HG02981 (cell line): ENCODE data around the gene KRT13.

Source experiments
- ATAC-seq: cut with Tn5 transposase; IDR thresholded peaks from one replicate; pipeline ENCODE4 v1.9.1; 2021; ENCODE audit warnings: mild to moderate bottlenecking, moderate library complexity; ENCODE audit not compliant: unreplicated experiment

Gene KRT13

DNA sequence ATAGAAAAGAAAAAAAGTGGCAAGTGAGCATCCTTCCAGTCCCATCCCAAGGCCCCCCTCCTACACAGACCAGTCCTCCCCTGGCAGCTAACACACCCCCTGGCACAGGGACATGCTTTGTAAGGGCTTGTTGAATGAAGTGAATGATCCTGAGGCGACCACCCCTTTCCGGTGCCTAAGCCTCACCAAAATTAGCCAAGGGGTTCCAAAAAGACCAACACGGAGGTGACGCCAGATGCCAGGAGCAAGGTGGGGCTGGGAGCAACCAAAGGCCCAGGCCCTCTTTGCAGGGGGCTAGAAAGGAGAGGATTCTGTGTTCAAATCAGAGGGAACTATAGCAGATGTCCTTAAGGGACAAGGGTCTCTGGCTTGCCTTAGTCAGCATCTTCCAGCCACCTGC lies 30.0 kb downstream of the KRT13 start:
- no peak for ATAC-seq

DNA sequence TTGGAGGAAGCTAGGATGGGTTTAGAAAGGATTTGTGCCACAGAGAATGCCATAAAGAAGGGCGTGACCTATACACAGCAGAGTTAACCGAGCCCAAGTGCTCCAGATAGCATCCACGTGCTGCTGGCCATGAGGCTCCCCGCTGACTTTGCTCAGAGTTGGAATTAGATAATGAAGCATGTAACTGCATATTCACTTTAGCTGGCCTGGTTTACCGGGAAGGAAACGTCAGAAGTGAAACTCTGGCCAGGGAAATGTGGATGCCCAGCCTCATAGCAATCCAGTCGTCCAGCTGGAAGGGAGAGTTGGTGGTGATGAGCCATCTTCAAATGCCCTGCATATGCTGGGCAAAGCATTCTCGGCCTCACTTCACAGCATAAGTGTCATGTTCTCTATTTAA lies 30.5 kb downstream of the KRT13 start:
- ATAC-seq = no peak

DNA sequence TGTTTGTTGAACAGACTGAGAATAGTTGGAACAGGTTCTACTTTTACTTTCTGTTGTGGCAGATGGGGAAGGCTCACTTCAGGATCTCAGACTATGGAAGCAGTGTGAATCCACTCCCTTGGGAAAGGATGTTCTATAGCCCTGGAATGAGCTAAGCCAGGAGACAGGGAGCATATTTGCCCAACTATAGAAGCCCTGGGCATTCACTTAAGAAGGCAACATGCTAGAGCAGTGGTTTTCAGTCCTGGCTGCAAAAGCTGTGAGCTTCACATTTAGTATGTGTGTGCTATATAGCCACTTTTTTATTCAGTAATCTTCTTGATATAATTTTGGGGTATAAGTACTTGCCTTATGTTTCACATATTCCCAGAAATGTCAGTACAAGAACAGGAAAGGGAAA lies 37.1 kb downstream of the KRT13 start:
- ATAC-seq = no peak

DNA sequence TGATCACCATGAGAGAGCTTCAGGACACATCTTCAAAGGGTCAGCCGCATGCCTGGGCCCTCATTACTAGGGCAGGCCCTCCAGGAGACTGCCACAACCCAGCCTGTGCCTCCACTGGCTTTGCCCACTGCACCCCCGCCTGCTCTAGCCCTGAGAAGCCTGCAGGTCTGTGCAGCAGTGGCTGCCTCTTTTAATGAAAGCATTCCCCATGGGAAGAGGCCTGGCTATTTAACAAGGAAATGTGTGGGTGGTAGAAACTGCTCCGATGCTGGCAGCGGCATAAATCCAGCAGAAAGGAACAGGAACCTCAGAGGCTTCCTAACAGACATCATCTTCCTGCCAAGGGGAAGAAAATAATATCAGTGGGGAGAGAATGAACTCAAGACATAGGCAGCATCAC lies 37.9 kb downstream of the KRT13 start:
- no peak for ATAC-seq

DNA sequence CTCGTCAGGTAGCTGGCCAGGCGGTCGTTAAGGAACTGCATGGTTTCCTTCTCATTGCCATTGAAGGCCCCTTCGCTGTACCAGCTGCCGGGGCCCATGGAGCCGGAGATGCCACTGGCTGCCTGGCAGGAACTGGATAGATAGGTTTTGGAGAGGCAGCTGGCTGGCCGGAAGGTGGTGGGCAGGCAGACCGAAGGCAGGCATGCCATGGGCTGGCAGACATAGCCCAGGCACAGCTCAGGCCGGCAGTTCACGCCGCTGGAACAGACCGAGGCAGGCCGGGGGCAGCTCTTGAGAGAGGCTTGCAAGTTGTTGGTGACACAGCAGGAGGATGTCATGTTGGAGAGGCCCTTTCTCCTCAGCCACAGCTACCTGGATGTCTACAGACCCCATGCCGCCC lies 38.4 kb downstream of the KRT13 start, which contains the start of gene KRT32:
KRT32 (minus strand) TSS at position 399 of the 400 bp plus-strand sequence; CDS start at position 338, 61 bp downstream.
- ATAC-seq = no peak

DNA sequence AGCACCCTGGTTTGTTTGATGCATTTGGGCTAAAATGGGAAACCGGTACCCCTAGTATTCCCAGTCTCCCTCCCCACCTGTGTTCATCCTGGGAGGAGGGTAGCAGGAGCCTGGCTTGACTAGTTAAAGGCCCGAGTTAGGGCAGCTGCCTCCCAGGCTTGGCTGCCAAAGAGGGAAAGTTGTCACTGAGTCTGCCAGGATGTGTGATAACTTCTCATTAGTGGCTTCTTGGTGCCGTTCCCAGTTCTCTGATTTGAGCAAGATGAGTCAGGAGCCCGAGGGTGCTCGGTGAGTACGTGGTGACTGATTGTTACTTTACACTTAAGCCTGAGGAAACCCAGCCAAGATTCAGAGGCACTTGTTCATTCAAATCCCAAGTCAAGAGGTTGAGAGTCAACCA lies 40.7 kb downstream of the KRT13 start:
- no peak for ATAC-seq

DNA sequence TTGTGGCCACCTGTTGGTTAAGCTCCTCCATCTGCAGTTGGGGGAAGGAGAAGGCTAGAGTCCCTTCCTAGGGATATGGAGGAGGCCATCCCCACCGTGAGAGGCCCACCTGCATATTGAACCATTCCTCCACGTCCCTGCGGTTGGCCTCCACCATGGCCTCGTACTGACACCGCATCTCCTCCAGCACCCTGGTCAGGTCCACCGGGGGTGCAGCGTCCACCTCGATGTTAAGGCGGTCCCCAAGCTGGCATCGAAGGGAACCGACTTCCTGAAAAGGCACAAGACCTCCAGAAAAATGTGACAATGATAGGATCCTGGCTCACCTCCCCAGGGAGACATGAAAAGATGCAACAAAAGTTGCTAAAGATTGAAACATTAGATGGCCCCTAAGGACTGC lies 41.2 kb downstream of the KRT13 start:
- ATAC-seq = no peak

DNA sequence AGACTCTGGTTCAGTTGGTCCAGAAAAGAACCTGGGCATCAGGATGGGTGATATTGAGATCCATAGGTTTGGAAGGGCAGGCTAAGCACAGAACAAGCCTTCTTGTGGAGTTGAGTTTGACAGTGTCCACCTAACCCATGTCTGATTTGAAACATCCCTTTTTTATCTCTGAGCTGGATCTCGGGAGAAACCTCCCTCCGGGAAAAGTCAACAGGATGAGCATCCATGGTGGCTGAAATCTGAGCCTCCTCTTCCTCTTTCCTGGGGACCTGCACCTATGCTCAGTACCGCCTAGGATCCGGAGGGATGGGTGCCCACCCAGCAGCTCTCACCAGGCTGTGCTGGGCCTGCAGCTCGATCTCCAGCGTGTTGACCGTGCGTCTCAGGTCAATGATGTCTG lies 41.7 kb downstream of the KRT13 start:
- ATAC-seq = no peak

DNA sequence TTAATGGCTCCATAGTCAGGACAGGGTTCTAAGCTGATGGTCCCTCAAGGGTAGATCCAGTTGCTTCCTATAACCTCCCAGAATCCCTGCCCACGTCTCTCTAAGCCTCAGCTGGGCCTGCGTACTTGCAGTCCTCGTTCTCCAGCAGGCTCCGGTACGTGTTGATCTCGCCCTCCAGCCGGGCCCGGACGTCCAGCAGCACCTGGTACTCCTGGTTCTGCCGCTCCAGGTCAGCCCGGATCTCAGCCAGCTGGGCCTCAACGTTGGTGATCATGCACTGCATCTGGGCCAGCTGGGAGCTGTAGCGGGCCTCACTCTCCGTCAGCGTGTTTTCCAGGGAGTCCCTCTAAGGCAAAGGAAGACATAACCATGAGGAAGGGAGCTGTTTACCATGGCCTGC lies 42.7 kb downstream of the KRT13 start:
- no peak for ATAC-seq

DNA sequence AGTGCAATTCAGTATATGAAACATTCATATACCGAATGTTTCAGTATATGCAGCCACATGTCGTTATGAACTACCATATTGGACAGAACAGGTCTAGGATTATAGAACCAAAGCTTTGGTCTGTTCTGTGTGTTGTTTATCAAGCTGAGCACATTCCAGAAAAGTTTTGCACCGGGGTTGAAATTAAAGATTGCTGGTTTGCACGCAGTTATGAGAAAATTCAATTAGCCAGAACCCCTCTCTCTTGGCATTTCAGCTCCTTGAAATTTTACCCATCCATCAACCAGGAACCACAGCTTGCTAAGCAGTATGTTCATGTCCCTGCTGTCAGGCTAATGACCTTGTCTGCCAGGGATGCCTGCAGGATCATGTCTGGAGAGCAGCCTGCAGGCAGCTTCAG lies 47.7 kb downstream of the KRT13 start:
- no peak for ATAC-seq

DNA sequence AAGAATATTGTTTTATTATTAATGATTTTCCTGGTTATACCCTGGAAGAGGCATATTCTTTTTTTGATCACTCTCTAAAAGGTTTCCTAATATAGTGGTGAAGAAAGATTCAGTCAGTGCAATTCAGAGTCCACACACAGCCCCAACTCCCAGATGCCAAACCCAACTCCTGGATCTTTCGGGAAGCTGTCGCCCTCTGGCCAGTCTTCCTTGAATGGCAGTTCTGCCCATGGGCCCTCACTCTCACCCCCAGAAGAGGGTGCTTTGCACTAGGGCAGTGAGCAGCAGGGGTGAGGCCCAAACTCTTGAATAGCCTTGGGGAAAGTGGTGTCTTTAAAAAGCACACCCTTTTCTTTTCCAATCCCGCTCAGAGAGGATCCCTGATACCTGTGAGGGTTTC lies 49.2 kb downstream of the KRT13 start:
- ATAC-seq = no peak

DNA sequence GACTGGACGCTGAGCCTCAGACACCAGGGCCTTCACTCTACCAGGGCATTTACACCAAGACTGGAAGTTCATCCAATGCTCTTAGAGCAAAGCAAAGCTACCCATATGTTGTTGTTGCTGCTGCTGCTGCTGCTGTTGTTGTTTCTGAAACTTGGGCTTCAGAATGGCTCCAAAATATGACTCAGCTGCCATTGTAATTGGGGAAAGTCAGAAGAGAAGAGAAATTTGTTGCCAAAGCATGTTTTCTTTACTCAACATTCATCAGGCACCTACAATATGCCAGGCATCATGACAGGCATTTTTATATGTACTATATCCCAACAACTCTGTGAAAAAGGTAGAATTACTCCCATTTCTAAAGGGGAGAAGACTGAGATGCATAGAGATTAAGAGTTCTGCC lies 50.2 kb downstream of the KRT13 start:
- no peak for ATAC-seq

DNA sequence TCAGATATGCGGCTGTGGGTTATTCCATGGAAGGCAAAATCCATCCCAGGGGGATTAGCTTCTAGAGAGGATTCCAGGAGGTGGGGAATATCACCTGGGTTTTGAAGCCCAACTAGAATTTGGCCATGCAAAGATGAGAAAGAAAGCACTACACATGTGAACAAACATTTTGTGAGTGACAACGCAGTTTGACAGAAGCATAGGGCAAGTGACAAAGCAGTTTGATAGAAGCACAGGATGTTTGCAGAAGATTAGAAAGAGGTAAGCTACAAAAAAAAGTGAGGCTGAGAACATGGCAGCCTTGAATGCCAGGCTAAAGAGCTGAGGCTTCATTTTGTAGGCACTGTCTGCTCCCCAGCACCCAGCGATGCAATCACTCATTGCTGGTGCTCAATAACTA lies 52.3 kb downstream of the KRT13 start:
- no peak for ATAC-seq

DNA sequence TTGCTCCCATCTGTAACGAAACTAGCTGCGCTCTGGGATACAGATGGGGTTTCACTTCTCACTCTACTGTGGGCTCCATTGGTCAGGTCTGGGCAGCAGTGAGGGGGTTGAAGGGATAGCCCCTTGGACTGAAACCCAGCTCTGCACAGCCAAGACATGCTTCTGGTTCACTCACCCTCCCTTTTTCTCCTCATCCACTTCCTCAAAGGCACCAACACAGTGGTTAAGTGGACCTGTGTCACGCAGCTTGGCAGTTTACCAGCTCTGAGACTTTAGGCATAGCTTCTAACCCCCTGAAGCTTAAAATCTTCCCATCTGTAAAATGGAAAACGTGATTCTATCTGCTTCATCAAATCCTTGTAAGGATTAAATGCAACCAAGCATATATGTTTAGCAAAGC lies 53.1 kb downstream of the KRT13 start:
- no peak for ATAC-seq

DNA sequence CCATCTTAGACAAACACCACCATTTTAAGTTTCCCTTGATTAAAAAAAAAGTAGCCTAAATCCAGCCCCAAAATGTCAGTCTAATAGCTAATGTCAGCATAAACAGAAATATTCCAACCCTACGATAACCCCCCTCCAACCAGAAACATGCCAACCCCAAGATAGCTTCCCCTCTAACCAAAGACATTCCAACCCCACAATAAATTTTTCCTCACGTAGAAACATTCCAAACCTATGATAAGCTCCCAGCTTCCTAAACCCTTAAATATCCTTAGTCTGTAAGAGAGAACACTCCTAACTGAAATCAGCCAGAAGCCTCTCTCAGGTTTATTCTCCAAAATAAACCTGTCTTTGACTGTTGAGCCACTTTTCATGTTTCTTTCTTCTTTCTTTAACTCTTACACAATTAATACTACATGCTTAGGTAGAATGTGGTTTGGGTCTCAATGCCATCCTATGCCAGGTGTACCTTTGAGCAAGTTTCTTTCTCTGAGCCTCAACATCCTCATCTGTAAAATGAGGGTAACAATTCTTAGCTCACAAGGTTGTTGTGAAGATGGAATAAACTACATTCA lies 54.2 kb downstream of the KRT13 start:
- ATAC-seq = no peak
